CD4-positive, alpha-beta T cell treated with Interleukin-12 subunit alpha and Interleukin-12 subunit beta, for 1 hour (primary cell): Measurements from ENCODE around the gene BCL7A.
A peak's percentile ranks its signal among the peaks of the same experiment; 100 is the strongest.

Experiments used
- DNase-seq: peaks from one replicate; pipeline ENCODE4 v3.0.0-alpha.2; 2020

BCL7A gene

DNA sequence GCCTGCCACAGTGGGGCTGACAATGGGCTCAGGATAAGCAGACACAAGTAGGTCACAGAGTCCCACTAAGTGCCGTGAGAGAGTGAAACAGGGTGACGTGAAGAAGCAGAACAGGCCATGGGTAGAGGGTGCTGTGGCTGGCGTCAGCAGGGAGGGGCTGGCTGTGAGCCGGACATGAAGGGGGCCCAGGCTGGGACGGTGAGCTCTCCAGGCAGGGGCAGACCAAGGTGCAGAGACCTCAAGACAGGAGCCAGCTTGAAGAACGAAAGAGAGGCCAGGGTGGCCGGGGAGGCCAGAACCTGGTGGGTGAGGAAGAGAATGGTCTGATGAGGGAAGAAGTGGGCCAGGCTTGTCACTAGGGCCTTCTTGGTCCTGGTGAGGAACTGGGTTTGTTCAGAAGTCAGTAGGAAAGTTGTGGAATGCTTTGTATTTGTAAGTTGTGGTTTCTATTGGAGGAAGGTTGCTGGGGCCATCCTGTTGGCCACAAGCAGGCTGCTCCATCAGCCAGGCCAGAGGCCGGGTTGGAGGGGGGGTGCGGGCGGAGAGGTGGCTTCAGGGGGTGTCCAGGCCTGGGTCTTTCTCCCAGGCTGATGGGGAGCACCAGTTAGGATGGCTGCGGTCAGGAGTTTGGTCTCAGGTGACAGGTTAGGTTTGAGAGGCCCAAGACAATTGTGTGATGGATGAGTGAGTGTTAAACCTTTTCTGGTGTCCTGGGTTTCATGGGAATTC is 35.5 kb downstream of the BCL7A start:
- DNase-seq, result no peak

DNA sequence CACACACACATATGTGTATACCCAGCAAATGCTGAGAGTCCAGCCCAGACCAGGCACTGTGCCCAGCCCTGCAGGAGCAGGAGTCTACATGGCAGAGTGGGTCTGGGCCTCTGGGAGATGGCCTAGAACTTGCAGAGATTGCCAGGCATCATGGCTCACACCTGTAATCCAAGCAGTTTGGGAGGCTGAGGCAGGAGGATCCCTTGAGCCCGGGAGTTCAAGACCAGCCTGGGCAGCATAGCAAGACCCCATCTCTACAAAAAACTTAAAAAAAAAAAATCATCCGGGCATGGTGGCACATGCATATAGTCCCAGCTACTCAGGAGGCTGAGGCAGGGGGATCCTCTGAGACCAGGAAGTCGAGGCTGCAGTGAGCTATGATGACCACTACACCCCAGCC is 36.1 kb downstream of the BCL7A start:
- no peak for DNase-seq

- no peak for DNase-seq
Measured at GRCh38 chr12:122058549-122059149, 37.0 kb downstream of the BCL7A start.

- no peak for DNase-seq
Measured at GRCh38 chr12:122059203-122059960, 37.7 kb downstream of the BCL7A start.

DNA sequence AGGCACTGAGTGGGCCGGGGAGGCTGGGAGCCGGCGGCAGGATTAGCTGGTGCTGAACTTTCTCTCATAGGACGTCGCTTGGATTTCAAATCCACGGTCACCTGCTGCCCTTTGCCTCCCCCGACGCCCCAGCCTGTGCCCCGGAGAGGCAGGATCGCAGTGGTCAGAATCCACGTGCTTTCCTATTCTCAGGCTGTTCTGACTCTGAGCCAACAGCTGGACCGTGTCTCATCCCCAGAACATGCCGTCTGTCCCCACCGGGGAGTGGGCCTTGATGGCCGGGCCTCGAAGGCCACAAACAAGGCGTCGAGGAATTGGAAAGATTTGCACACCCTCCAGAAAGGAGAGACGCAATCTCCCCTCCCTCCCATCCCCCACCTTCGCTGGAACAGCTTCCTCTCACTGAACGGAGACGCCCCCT is 38.4 kb downstream of the BCL7A start:
- no peak for DNase-seq

DNA sequence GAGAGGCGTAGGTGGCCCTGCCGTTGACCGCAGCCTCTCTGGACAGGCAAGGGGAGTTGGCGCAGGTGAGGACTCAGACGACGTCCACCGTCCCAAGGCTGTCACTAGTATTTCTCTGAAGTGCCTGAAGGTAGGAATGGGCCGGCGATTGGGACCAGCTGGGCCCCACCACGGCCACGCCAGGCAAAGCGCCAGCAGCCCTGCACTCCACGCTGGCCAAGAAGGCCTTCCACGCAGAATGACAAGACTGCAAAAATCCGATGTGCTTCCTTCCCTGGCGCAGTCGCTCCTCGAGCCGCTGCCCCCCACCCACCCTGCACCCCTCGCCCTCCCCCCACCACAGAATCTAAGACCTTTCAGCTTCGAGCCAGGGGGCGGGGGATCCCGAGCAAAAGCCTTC is 39.6 kb downstream of the BCL7A start:
- DNase-seq, result no peak

DNA sequence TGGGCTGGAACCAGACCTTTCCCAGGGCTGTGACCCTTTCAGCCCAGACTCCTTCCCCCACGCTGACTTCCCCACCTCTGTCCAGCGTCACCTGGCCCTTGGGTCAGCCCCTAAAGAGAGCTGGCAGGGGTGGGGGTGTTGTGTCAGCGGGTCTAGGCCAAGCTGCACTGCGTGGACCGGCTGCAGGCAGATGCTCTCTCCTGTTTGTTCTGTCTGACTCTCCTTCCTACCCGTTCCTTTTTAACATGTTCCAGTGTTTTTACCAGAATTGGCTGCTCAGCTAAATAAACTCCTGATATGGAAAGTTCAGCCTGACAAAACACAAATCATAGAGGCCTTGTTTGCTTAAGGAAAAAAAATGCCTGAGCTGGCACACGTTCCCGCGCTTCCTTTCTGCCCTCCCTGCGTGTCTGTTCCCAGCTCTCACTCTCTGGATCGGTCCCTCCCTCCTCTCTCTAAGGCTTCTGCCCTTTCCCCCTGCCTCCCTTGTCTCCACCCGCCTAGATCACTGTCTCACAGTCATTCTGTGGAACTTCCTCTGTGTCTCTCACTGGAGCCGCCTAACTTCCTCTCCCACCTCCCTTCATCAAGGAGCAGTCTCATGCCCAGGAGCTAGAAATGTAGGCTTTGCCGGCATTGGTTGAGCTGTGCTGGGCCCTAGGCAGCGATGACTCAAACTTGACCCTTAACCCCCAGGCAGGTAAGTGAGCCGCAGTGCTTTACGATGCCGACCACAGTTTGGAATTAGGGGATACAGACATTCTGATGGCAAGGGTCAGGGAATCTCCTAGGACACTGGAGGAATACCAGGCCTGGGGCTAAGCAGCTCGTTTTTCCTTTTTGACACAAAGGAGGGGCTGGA is 41.4 kb downstream of the BCL7A start:
- no peak for DNase-seq

GRCh38 chr12:122063694-122064024 is 42.0 kb downstream of the BCL7A start:
- DNase-seq, result no peak

GRCh38 chr12:122064025-122064777 is 42.5 kb downstream of the BCL7A start:
- no peak for DNase-seq

DNA sequence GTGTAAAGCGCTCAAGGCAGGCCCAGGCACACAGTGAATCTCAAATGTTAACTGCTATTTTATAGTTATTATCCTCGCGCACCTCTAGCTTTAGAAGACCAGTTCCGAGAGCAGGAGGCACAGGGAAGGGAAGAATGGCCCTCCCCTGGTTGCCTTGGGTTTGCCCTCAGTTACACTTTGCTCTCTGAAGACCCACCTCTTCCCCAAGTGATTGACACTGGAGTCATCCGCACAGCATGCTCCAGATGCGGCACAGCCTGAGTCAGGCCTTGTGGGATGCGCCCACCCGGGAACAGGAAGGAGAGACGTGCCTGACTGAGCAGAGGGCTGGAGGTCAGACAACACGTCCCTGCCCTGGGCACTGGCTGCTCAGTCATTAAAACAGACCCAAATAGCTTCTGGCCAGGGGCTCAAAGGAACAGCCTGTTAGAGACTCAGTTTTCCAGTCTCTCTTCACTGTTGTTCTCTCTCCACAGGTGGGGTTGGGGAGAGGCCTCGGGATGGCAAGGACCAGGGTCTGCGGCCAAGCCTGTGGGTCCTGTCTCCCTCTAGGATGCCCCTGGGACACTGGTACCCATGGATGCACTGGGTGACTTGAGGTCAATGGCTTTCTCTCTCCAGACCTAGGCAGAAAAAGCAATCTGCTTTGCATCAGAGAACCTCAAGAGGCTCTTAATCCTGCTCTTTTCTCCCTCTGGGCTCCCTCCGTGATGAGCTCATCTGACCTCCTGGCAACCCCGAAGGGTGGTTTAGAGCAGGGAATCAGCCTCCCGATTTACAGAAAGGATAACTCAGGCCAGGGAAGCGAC is 43.3 kb downstream of the BCL7A start:
- no peak for DNase-seq

GRCh38 chr12:122067548-122067947 is 45.9 kb downstream of the BCL7A start:
- no peak for DNase-seq

DNA sequence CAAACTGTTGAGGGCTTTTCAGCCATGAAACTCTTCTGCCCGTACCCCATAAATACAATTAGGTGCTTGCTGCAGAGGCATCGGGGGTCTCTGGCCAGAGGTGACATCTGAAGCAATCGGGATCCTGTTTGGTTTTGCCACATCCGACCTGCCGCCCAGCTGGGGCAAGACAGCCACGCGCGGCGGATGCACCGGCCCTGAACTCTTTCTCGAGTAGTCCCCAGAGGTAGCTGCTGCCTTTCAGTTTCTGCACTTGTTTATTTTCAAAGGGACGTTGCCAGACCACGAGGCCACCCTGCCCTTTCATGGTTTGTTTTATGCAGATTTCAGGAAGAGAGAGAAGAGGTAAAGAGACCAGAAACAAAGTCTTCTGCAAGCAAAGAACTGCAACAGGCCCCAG is 46.3 kb downstream of the BCL7A start:
- peak; percentile 36 for DNase-seq

DNA sequence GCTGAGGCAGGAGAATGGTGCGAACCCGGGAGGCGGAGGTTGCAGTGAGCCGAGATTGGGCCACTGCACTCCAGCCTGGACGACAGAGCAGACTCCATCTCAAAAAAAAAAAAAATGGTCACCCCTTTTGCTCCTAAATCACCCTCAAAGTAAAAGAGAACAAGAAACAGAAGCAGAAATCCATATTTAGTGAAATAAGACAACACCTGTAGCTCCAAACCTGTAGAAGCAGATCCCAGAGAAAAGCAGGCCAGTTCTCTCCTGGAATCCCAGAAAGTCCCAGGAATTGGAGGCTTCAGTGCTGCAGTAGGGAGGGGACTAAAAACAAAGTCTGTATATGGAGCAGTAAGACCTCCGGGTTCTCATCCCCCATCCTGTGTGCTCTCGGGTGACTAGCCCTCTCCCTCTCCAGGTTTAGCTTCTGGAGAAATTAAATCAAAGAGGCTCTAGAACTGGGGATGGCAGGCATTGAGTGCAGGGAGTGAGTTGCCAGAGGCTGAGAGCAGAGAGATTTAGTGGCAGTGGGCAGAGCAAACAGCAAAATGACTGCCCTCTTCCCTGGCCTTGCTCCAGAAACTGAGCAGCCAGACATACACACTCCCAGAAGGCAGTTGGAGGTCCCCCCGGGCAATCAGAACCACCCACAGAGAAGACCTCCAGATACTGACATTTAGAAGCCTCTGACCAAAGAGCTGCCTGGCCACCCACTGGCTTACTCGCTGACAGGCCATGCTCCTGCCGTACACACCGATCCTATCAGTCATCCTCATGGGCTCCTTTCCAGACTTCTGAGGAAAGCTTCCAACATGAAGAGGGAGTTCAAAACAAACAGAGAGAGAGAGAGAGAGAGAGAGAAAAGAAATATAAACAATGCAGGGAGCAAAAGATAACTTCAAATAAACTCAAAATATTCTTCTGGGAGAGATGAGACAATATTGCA is 50.6 kb downstream of the BCL7A start:
- no peak for DNase-seq

- no peak for DNase-seq
Measured at GRCh38 chr12:122073815-122074214, 52.1 kb downstream of the BCL7A start.

- no peak for DNase-seq
Measured at GRCh38 chr12:122076743-122077495, 55.2 kb downstream of the BCL7A start.

DNA sequence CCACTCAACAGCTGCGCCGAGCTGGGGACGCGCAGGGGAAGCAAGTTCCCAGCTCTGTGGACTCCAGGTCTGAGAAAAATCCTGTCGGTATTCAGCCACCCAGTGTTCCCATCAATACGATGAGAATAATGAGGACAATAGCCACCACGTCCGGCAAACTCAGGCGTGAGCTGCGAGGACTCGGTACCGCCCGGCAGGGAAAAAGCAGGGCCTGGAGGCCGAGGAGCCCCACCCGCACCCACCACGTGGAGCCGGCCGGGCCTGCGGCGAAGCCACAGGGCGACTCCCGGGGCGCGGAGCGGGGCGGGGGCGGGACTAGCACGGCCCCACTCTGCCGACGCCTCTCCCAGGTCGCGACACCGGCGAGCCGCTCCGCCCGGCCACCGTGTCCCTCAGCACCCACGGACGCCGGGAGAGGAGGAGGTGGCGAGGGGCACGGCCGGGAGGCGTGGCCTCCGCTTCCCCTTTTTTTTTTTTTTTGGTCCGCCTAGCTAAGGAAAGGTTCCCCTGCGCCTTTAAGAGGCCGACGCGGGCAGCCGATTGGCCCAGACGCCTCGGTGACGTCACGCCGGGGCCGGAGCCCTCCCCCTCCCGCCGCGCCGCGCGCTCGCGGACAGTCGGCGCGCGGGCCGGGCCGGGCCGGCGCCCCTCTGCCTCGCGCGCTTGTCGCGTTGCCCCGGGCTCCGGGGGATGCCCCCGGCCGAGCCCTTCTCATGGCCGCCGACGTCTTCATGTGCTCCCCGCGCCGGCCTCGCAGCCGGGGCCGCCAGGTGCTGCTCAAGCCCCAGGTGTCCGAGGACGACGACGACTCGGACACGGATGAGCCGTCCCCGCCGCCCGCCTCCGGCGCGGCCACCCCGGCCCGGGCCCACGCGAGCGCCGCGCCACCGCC is 56.7 kb downstream of the BCL7A start, which contains the start of gene MLXIP:
TSS of gene MLXIP (plus strand) at position 616 of the 892 bp plus-strand sequence. CDS start at position 714, 98 bp downstream.
- peak; percentile 91 for DNase-seq

DNA sequence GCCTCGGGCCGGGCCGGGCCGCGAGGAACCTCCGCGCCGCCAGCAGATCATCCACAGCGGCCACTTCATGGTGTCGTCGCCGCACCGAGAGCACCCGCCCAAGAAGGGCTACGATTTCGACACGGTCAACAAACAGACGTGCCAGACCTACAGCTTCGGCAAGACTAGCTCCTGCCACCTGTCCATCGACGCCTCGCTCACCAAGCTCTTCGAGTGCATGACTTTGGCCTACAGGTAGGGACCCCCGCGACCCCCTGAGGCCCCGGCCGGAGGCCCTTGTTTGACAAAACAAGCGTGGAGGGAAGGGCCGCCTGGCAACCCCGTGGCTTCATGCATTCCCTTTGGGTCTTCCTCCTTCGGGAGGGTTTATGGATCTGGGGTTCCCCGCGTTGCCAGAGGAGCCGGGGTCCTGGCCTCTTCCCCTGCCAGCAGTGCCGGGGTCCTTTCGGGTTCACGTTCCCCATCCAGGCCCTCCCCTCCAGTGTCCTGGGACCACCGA is 57.4 kb downstream of the BCL7A start:
- DNase-seq, result no peak

GRCh38 chr12:122079532-122080081 is 57.9 kb downstream of the BCL7A start:
- DNase-seq, result no peak
